ENCODE results near the gene KLHDC4.

DNA sequence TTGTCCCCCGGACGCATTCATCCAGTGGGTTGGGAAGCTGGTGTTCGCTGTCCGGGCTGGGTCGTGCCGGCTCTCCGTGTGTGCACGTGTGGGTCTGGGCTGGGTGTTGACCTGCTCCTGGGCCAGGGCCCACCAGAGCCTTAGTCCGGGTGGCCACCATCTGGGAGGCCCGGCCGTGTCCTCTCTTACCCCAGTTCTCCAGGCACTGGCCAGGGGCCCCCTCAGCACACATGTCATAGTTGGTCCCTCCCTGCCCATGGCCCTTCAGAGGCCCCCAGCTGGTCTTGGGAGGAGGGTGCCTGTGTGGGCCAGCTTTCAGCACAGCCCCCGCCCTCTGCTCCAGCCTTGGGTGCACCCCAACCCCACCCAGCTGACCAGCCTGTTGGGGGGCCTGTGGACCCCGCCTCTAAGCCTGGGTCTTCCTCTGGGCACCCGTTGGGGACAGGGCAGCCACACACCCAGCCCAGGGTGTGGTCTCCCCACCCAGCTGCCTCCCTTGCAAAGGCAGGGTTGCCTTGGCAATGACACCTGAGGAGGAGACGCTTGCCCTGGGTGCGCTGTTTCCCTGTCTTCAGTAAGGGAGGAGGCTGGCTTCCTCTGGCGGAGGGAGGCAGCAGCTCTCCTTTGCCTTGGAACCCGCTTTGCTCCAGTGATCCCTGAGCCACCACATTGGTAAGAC, 86.1 kb downstream of the KLHDC4 start:
- TF ChIP-seq EZH2 (optimal IDR thresholded peaks at IDR 0.05; ENCODE audit: low read depth, low read length) (no peak), EZH2phosphoT487 (IDR thresholded peaks at IDR 0.05; ENCODE audit: low read length) (no peak)
- TF ChIP-seq, protein P1, sequence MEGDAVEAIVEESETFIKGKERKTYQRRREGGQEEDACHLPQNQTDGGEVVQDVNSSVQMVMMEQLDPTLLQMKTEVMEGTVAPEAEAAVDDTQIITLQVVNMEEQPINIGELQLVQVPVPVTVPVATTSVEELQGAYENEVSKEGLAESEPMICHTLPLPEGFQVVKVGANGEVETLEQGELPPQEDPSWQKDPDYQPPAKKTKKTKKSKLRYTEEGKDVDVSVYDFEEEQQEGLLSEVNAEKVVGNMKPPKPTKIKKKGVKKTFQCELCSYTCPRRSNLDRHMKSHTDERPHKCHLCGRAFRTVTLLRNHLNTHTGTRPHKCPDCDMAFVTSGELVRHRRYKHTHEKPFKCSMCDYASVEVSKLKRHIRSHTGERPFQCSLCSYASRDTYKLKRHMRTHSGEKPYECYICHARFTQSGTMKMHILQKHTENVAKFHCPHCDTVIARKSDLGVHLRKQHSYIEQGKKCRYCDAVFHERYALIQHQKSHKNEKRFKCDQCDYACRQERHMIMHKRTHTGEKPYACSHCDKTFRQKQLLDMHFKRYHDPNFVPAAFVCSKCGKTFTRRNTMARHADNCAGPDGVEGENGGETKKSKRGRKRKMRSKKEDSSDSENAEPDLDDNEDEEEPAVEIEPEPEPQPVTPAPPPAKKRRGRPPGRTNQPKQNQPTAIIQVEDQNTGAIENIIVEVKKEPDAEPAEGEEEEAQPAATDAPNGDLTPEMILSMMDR (IDR thresholded peaks at IDR 0.05; ENCODE audit: low read length) = no peak

Measured in MM.1S (cell line).